Activated CD4-positive, alpha-beta T cell treated with anti-CD3 and anti-CD28 coated beads, Interleukin-2, amount 50 U/mL, for 4 hours (primary cell): Measurements from ENCODE around the gene PPIG.
"Not testable (repeated sequence)": the region's sequence is repeated elsewhere in the genome, so short reads cannot be mapped to it uniquely, and the experiment has no call there.

ENCODE experiments used
- DNase-seq, 2 experiments: peaks; one replicate each; pipeline ENCODE4 v3.0.0-alpha.2; 2020

Gene PPIG

DNA sequence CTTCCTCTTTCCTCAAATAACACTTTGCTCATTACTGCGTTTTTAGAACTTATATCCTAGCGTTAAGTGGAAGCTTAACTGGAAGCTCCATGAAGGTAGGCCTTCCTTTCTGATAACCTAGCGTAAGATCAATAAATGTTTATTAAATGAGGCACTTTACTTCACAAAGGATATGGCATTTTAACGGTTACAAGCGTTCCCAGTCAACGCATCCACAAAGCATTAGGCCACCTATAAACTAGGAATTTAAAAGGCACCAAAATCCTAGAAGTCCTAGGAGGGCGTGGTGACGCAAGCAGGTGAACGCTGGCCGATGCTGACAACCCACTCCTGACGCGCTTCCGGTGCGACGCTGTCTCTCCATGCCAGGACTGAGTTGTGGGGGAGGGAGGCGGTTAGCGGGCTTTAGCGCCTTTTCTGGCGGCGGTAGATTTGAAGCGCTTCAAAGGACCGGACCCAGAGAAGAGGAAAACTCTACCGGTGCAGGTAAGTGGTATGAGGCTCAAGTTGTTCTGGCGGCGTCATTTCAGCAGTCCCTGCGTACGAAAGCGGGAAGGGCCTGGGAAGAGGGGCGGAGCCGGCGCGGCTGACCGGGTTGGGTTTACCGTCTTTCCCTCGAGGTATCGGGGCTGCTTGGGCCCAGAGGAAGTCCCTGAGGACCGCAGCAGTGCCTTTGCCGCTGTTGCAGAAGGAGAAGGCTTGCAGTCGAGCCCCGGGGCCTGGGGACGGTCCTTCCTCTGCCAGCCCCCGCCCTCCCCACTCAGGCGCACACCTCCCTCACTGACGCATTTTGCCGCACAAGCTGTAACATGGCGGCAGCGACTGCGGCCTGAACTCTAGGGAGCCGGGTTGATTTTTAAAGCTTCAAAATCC lies at the start of gene PPIG:
PPIG (plus strand) TSS at position 347 of the 873 bp plus-strand sequence. CDS start 19,691 bp downstream, outside the sequence.
- peak; percentile 81 to 84 for DNase-seq

- not testable (repeated sequence) for DNase-seq
These were observed 44.7 kb upstream of the PPIG start for GRCh38 chr2:169539460-169539859.

DNA sequence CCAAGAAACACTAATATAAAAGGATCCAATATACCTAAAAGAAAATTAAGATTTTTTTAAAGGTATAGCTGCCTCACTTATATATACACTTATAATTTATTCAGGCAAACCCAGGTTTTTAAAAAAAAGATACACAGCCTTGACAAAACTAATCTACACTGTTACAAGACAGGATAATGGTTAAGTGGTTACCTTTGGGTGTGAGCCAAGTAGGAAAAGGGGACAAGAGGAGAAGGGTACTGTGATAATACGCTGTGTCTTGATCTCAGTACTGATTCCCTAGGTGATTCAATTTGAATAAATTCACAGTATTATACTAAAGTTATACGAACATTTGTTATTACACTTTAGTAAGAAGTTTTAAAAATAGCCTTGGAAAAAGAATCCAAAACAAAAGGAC lies 44.0 kb upstream of the PPIG start:
- no peak for DNase-seq

DNA sequence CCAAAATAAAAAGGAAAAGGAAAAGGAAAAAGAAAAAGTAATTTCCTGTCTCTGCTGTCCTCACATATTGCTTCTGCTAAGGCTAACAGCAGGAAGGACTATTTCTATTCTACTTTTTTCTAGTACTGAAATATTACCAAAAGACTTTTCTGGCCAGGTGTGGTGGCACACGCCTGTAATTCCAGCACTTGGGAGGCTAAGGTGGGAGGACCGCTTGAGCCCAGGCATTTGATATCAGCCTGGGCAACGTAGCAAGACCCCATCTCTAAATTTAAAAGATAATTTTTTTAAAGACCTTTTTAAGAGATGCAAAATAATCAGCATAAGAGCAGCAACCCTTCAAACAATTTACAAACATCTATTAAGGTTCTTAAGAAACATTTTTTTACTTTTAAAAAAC lies 41.7 kb upstream of the PPIG start:
- no peak for DNase-seq

GRCh38 chr2:169546756-169547155 lies 37.4 kb upstream of the PPIG start:
- DNase-seq: no peak

- no peak for DNase-seq
These were observed 22.8 kb upstream of the PPIG start for GRCh38 chr2:169561364-169561763.

DNA sequence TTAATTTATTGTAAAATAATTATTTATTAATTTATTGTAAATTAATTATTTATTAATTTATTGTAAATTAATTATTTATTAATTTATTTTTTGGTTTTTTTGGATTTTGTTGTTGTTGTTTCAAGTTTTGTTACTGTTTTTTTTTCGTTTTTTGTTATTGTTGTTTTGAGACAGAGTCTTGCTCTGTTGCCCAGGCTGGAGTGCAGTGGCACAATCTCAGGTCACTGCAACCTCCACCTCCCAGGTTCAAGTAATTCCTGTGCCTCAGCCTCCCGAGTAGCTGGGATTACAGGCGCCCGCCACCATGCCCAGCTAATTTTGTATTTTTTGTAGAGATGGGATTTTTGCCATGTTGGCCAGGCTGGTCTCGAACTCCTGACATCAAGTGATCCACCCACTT lies 22.1 kb upstream of the PPIG start:
- not testable (repeated sequence) for DNase-seq

- DNase-seq: no peak
These were observed 21.6 kb upstream of the PPIG start for GRCh38 chr2:169562519-169562918.

- no peak for DNase-seq
These were observed 18.5 kb upstream of the PPIG start for GRCh38 chr2:169565686-169566085.

GRCh38 chr2:169569948-169570347 lies 14.2 kb upstream of the PPIG start:
- no peak for DNase-seq

DNA sequence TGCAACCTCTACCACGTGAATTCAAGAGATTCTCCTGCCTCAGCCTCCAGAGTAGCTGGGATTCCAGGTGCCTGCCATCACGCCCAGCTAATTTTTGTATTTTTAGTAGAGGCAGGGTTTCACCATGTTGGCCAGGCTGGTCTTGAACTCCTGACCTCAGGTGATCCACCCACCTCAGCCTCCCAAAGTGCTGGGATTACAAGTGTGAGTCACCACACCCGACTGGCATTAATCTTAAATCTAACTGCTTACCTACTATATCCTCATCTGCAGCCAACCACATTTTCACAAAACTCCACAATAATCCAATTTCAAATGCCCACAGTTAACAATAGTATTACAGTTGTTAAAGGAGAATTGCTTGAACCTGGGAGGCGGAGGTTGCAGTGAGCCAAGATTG lies 13.4 kb upstream of the PPIG start:
- not testable (repeated sequence) for DNase-seq

DNA sequence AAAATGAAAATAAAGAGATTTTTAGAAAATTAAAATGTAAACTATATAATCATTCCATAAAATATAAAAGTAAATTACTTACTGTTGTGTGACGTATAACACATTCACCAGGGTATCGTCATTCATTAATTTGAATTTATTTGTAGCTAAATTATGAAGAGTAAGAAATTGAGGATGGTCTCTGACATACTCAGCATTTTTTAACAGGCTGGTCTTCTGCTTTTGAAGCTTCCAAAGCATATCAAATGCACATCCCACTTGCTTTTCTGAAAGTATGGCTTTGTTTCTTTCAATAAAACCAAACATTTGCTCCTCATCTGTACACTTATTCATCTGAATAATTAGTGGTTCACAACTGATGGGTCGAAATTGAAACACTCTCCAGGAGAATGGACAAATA lies 12.6 kb upstream of the PPIG start:
- no peak for DNase-seq

GRCh38 chr2:169572189-169572588 lies 12.0 kb upstream of the PPIG start:
- DNase-seq: no peak

- no peak for DNase-seq
These were observed 11.4 kb upstream of the PPIG start for GRCh38 chr2:169572821-169573159.

DNA sequence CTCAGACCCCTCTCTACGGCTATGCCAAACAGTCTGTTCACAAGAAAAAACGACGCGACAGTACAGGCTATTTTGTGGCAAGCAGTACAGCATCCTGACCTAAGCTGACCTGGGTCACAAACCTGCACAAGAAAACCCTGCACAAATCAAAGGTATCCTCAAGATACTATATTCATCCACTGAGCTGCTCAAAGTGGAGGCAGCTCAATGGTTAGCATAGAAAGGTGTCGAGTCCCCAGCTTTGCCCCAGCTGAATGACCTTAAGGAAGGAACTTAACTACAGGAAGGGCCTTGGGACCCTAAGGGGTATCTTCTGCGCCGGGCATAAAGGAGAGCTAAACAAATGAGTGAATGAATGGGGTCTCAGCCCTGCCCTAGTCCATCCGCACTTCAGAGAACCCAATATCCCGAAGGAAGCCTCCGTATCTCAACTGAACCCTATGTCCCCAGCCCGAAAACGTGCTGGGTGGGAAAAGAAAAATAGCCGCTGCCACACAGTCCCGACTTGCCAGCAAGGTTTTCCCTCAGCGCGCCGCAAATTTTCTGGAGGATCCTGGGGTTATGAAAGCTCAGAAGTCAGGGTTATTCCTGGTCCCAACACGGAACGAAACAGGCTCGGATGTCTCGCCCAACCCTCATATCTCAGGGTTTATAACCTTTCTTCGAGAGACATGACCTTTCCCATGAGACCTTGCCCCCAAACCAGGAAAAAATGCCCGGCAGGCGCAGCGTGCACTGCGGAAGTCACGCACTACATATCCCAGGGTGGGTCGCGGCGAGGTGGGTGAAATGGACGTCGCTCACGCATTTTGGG lies 10.8 kb upstream of the PPIG start, which contains the start of gene FASTKD1:
FASTKD1 (minus strand) TSS at position 706 of the 814 bp plus-strand sequence. CDS start 1,836 bp downstream, outside the sequence.
- DNase-seq: peak; percentile 84 to 85

GRCh38 chr2:169573974-169574299 lies 10.2 kb upstream of the PPIG start:
- no peak for DNase-seq

- not testable (repeated sequence) for DNase-seq
These were observed 9.6 kb upstream of the PPIG start for GRCh38 chr2:169574539-169574938.

DNA sequence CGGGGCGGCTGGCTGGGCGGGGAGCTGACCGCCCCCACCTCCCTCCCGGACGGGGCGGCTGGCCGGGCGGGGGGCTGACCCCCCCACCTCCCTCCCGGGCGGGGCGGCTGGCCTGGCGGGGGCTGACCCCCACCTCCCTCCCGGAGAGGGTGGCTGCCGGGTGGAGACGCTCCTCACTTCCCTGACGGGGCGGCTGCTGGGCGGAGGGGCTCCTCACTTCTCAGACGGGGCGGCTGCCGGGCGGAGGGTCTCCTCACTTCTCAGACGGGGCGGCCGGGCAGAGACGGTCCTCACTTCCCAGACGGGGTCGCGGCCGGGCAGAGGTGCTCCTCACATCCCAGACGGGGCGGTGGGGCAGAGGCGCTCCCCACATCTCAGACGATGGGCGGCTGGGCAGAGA lies 8.9 kb upstream of the PPIG start:
- not testable (repeated sequence) for DNase-seq

DNA sequence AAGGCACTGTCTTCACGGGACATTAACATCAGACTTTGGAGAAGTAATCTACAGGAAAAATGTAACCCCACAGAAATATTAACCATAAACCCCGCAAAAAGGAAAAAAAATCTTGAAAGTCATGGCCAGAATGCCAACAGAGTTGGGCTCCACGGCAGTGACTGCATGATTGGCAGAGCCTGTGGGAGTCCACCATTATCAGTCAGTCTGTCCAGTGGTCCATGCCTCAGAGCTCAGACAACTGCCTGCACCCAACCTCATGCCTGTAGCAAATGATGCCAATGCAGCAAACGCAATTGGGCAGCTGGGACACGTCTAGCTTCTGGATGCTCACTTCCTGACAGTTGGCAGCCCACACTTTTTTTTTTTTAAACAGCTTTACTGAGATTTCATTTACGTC lies 5.1 kb upstream of the PPIG start:
- DNase-seq: no peak

DNA sequence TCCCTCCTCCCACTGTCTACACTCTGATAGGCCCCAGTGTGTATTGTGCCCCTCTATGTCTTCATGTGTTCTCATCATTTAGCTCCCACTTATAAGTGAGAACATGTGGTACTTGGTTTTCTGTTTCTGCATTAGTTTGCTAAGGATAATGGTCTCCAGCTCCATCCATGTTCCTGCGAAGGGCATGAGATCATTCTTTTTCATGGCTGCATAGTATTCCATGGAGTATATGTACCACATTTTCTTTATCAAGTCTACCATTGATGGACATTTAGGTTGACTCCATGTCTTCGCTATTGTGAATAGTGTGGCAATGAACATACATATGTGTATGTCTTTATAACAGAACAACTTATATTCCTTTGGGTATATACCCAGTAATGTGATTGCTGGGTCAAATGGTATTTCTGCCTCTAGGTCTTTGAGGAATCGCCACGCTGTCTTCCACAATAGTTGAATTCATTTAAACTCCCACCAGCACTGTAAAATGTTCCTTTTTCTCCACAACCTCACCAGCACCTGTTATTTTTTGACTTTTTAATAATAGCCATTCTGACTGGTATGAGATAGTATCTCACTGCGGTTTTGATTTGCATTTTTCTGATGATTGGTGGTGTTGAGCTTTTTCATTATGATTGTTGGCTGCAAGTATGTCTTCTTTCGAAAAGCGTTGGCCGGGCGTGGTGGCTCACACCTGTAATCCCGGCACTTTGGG lies 1.4 kb upstream of the PPIG start:
- DNase-seq: not testable (repeated sequence)

DNA sequence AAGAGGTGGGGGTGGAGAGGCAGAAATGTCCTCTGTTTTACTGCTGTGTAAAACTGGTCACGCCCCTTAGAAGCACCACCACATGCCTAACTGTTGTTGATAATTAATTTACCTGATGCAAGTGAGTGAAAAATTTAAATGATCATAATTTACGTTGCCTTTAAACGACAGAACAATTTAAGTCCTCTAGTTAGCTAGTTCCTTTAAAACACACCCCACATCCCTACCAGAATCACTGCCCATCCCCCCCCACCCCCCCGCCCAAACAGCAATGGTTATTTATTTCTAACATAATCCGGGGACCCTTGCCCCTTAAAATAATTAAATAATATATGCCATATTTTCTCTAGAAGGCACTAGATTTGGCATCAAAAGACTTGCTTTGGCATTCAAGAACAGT lies 633 bp upstream of the PPIG start:
- no peak for DNase-seq

GRCh38 chr2:169585673-169586072 lies 1.5 kb downstream of the PPIG start:
- no peak for DNase-seq

DNA sequence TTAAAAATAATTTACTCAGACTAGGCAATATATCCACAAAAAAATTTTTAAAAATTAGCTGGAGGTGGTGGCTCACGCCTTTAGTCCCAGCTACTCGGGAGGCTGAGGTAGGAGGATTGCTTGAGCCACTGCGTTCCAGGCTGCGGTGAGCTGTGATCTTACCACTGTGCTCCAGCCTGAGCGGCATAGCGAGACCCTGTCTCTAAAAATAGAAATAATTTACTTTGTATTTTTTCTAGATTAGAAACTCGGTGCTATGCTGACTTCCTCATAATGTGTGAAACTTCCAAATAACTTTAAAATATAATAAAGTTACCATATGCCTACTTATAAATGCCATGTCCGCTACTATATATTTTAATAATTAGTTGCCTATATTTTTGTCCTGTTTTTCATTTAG lies 6.7 kb downstream of the PPIG start:
- DNase-seq: no peak
